ENCODE data around the gene NAA15.

NAA15 gene

GRCh38 chr4:139367421-139368090 lies 66.3 kb downstream of the NAA15 start:
- no CpG with 5 or more reads among the region's 1 CpG for WGBS, 2 experiments (ENCODE audit: insufficient coverage in 2 of 2)
- H3K4me3 ChIP-seq (ENCODE audit: extremely low read depth, insufficient read depth, low read length, poor library complexity, severe bottlenecking) = no peak overlapping the region
- H3K36me3 ChIP-seq (ENCODE audit: control insufficient read depth, insufficient read depth, low read length) = peaks cover 77% of the 10 kb centered on the region
- H3K27ac ChIP-seq (ENCODE audit: low read depth, low read length, severe bottlenecking) = no peak overlapping the region
- no peaks in the 10 kb centered on the region for H3K4me1 ChIP-seq (ENCODE audit: control insufficient read depth, insufficient read depth, low read length, poor library complexity, severe bottlenecking)
- no peaks in the 10 kb centered on the region for H3K9me3 ChIP-seq (ENCODE audit: control insufficient read depth, low read length)

GRCh38 chr4:139368998-139369397 lies 67.7 kb downstream of the NAA15 start:
- no peaks in the 10 kb centered on the region for H3K4me1 ChIP-seq (ENCODE audit: control insufficient read depth, insufficient read depth, low read length, poor library complexity, severe bottlenecking)
- H3K36me3 ChIP-seq (ENCODE audit: control insufficient read depth, insufficient read depth, low read length) = peaks cover 81% of the 10 kb centered on the region
- no peak overlapping the region for H3K4me3 ChIP-seq (ENCODE audit: extremely low read depth, insufficient read depth, low read length, poor library complexity, severe bottlenecking)
- 80% methylated on average over 1 of the region's 1 CpG; no CpG with 5 or more reads in 1 of the 2 experiments for WGBS, 2 experiments (ENCODE audit: insufficient coverage in 2 of 2)
- H3K9me3 ChIP-seq (ENCODE audit: control insufficient read depth, low read length) = no peaks in the 10 kb centered on the region
- no peak overlapping the region for H3K27ac ChIP-seq (ENCODE audit: low read depth, low read length, severe bottlenecking)

GRCh38 chr4:139374251-139374650 lies 72.9 kb downstream of the NAA15 start:
- Histone ChIP-seq H3K4me1 (ENCODE audit: control insufficient read depth, insufficient read depth, low read length, poor library complexity, severe bottlenecking) (no peaks in the 10 kb centered on the region), H3K36me3 (ENCODE audit: control insufficient read depth, insufficient read depth, low read length) (peaks cover 71% of the 10 kb centered on the region), H3K9me3 (ENCODE audit: control insufficient read depth, low read length) (no peaks in the 10 kb centered on the region), H3K27ac (ENCODE audit: low read depth, low read length, severe bottlenecking) (no peak overlapping the region), H3K4me3 (ENCODE audit: extremely low read depth, insufficient read depth, low read length, poor library complexity, severe bottlenecking) (no peak overlapping the region)
- no CpG with 5 or more reads among the region's 1 CpG for WGBS, 2 experiments (ENCODE audit: insufficient coverage in 2 of 2)

GRCh38 chr4:139386421-139386820 lies 85.1 kb downstream of the NAA15 start:
- no peak overlapping the region for H3K4me3 ChIP-seq (ENCODE audit: extremely low read depth, insufficient read depth, low read length, poor library complexity, severe bottlenecking)
- 100% methylated on average over 2 of the region's 4 CpGs; no CpG with 5 or more reads in 1 of the 2 experiments for WGBS, 2 experiments (ENCODE audit: insufficient coverage in 2 of 2)

GRCh38 chr4:139389102-139389501 lies 87.8 kb downstream of the NAA15 start:
- H3K4me3 ChIP-seq (ENCODE audit: extremely low read depth, insufficient read depth, low read length, poor library complexity, severe bottlenecking) = no peak overlapping the region
- H3K36me3 ChIP-seq (ENCODE audit: control insufficient read depth, insufficient read depth, low read length) = peaks cover 55% of the 10 kb centered on the region
- no peaks in the 10 kb centered on the region for H3K9me3 ChIP-seq (ENCODE audit: control insufficient read depth, low read length)
- H3K27ac ChIP-seq (ENCODE audit: low read depth, low read length, severe bottlenecking) = no peak overlapping the region
- no peaks in the 10 kb centered on the region for H3K4me1 ChIP-seq (ENCODE audit: control insufficient read depth, insufficient read depth, low read length, poor library complexity, severe bottlenecking)

More at GRCh38 chr4:139386421-139386820, 85.1 kb downstream of the NAA15 start:
- Histone ChIP-seq H3K36me3 (ENCODE audit: control insufficient read depth, insufficient read depth, low read length) (peaks cover 47% of the 10 kb centered on the region), H3K27ac (ENCODE audit: low read depth, low read length, severe bottlenecking) (no peak overlapping the region), H3K9me3 (ENCODE audit: control insufficient read depth, low read length) (no peaks in the 10 kb centered on the region), H3K4me1 (ENCODE audit: control insufficient read depth, insufficient read depth, low read length, poor library complexity, severe bottlenecking) (no peaks in the 10 kb centered on the region)

GRCh38 chr4:139389991-139390390 lies 88.7 kb downstream of the NAA15 start:
- no peak overlapping the region for H3K27ac ChIP-seq (ENCODE audit: low read depth, low read length, severe bottlenecking)
- H3K4me3 ChIP-seq (ENCODE audit: extremely low read depth, insufficient read depth, low read length, poor library complexity, severe bottlenecking) = no peak overlapping the region
- no CpG with 5 or more reads among the region's 1 CpG for WGBS, 2 experiments (ENCODE audit: insufficient coverage in 2 of 2)
- H3K36me3 ChIP-seq (ENCODE audit: control insufficient read depth, insufficient read depth, low read length) = peaks cover 47% of the 10 kb centered on the region
- no peaks in the 10 kb centered on the region for H3K4me1 ChIP-seq (ENCODE audit: control insufficient read depth, insufficient read depth, low read length, poor library complexity, severe bottlenecking)
- no peaks in the 10 kb centered on the region for H3K9me3 ChIP-seq (ENCODE audit: control insufficient read depth, low read length)

- no peaks in the 10 kb centered on the region for H3K4me1 ChIP-seq (ENCODE audit: control insufficient read depth, insufficient read depth, low read length, poor library complexity, severe bottlenecking)
- no peak overlapping the region for H3K4me3 ChIP-seq (ENCODE audit: extremely low read depth, insufficient read depth, low read length, poor library complexity, severe bottlenecking)
- peaks cover 57% of the 10 kb centered on the region for H3K36me3 ChIP-seq (ENCODE audit: control insufficient read depth, insufficient read depth, low read length)
- no CpG with 5 or more reads among the region's 2 CpGs for WGBS, 2 experiments (ENCODE audit: insufficient coverage in 2 of 2)
- no peak overlapping the region for H3K27ac ChIP-seq (ENCODE audit: low read depth, low read length, severe bottlenecking)
- no peaks in the 10 kb centered on the region for H3K9me3 ChIP-seq (ENCODE audit: control insufficient read depth, low read length)
Measured at GRCh38 chr4:139391731-139392130, 90.4 kb downstream of the NAA15 start.

- H3K36me3 ChIP-seq (ENCODE audit: control insufficient read depth, insufficient read depth, low read length) = peaks cover 53% of the 10 kb centered on the region
- no peak overlapping the region for H3K27ac ChIP-seq (ENCODE audit: low read depth, low read length, severe bottlenecking)
- WGBS, 2 experiments (ENCODE audit: insufficient coverage in 2 of 2) = 100% methylated on average over 1 to 2 of the region's 4 CpGs
- H3K4me1 ChIP-seq (ENCODE audit: control insufficient read depth, insufficient read depth, low read length, poor library complexity, severe bottlenecking) = no peaks in the 10 kb centered on the region
- no peak overlapping the region for H3K4me3 ChIP-seq (ENCODE audit: extremely low read depth, insufficient read depth, low read length, poor library complexity, severe bottlenecking)
- no peaks in the 10 kb centered on the region for H3K9me3 ChIP-seq (ENCODE audit: control insufficient read depth, low read length)
Measured at GRCh38 chr4:139392797-139393196, 91.5 kb downstream of the NAA15 start.

GRCh38 chr4:139401368-139401767 lies 100.1 kb downstream of the NAA15 start:
- H3K4me1 ChIP-seq (ENCODE audit: control insufficient read depth, insufficient read depth, low read length, poor library complexity, severe bottlenecking) = no peaks in the 10 kb centered on the region
- H3K9me3 ChIP-seq (ENCODE audit: control insufficient read depth, low read length) = no peaks in the 10 kb centered on the region
- H3K36me3 ChIP-seq (ENCODE audit: control insufficient read depth, insufficient read depth, low read length) = peaks cover 22% of the 10 kb centered on the region
- no peak overlapping the region for H3K4me3 ChIP-seq (ENCODE audit: extremely low read depth, insufficient read depth, low read length, poor library complexity, severe bottlenecking)
- no peak overlapping the region for H3K27ac ChIP-seq (ENCODE audit: low read depth, low read length, severe bottlenecking)
- WGBS, 2 experiments (ENCODE audit: insufficient coverage in 2 of 2) = 90 to 100% methylated on average over 3 of the region's 3 CpGs

- no peak overlapping the region for H3K27ac ChIP-seq (ENCODE audit: low read depth, low read length, severe bottlenecking)
- no peaks in the 10 kb centered on the region for H3K9me3 ChIP-seq (ENCODE audit: control insufficient read depth, low read length)
- H3K36me3 ChIP-seq (ENCODE audit: control insufficient read depth, insufficient read depth, low read length) = peaks cover 19% of the 10 kb centered on the region
- 100% methylated on average over 3 of the region's 5 CpGs; no CpG with 5 or more reads in 1 of the 2 experiments for WGBS, 2 experiments (ENCODE audit: insufficient coverage in 2 of 2)
- no peaks in the 10 kb centered on the region for H3K4me1 ChIP-seq (ENCODE audit: control insufficient read depth, insufficient read depth, low read length, poor library complexity, severe bottlenecking)
- H3K4me3 ChIP-seq (ENCODE audit: extremely low read depth, insufficient read depth, low read length, poor library complexity, severe bottlenecking) = no peak overlapping the region
Measured at GRCh38 chr4:139402436-139402835, 101.1 kb downstream of the NAA15 start.

GRCh38 chr4:139403462-139403861 lies 102.2 kb downstream of the NAA15 start:
- H3K4me1 ChIP-seq (ENCODE audit: control insufficient read depth, insufficient read depth, low read length, poor library complexity, severe bottlenecking) = no peaks in the 10 kb centered on the region
- peaks cover 11% of the 10 kb centered on the region for H3K36me3 ChIP-seq (ENCODE audit: control insufficient read depth, insufficient read depth, low read length)
- 92 to 100% methylated on average over 1 to 2 of the region's 3 CpGs for WGBS, 2 experiments (ENCODE audit: insufficient coverage in 2 of 2)
- H3K9me3 ChIP-seq (ENCODE audit: control insufficient read depth, low read length) = no peaks in the 10 kb centered on the region
- H3K4me3 ChIP-seq (ENCODE audit: extremely low read depth, insufficient read depth, low read length, poor library complexity, severe bottlenecking) = no peak overlapping the region
- H3K27ac ChIP-seq (ENCODE audit: low read depth, low read length, severe bottlenecking) = no peak overlapping the region
